C4-2B (cell line): Measurements from ENCODE around the gene NPHP4.

ENCODE experiments used
- H3K27ac ChIP-seq: fragments of 450-650 bp; 2 replicates; pipeline ENCODE4 v1.5.1; 2017
- ZFX ChIP-seq: fragments of 450-650 bp; IDR thresholded peaks from 2 replicates; pipeline ENCODE4 v1.6.1; 2017
- TF ChIP-seq, protein P1 (sequence below): fragments of 450-650 bp; conservative IDR thresholded peaks from 2 replicates; pipeline ENCODE4 v1.5.1; 2017; ENCODE audit warnings: mild to moderate bottlenecking

NPHP4 gene

GRCh38 chr1:5889901-5890300 is 102.3 kb downstream of the NPHP4 start:
- H3K27ac ChIP-seq, result no peak overlapping the region
- TF ChIP-seq ZFX, result no peak
- TF ChIP-seq, protein P1, sequence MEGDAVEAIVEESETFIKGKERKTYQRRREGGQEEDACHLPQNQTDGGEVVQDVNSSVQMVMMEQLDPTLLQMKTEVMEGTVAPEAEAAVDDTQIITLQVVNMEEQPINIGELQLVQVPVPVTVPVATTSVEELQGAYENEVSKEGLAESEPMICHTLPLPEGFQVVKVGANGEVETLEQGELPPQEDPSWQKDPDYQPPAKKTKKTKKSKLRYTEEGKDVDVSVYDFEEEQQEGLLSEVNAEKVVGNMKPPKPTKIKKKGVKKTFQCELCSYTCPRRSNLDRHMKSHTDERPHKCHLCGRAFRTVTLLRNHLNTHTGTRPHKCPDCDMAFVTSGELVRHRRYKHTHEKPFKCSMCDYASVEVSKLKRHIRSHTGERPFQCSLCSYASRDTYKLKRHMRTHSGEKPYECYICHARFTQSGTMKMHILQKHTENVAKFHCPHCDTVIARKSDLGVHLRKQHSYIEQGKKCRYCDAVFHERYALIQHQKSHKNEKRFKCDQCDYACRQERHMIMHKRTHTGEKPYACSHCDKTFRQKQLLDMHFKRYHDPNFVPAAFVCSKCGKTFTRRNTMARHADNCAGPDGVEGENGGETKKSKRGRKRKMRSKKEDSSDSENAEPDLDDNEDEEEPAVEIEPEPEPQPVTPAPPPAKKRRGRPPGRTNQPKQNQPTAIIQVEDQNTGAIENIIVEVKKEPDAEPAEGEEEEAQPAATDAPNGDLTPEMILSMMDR, result no peak

GRCh38 chr1:5889462-5889861 is 102.8 kb downstream of the NPHP4 start:
- TF ChIP-seq, protein P1, result no peak
- TF ChIP-seq ZFX, result no peak
- H3K27ac ChIP-seq, result no peak overlapping the region

DNA sequence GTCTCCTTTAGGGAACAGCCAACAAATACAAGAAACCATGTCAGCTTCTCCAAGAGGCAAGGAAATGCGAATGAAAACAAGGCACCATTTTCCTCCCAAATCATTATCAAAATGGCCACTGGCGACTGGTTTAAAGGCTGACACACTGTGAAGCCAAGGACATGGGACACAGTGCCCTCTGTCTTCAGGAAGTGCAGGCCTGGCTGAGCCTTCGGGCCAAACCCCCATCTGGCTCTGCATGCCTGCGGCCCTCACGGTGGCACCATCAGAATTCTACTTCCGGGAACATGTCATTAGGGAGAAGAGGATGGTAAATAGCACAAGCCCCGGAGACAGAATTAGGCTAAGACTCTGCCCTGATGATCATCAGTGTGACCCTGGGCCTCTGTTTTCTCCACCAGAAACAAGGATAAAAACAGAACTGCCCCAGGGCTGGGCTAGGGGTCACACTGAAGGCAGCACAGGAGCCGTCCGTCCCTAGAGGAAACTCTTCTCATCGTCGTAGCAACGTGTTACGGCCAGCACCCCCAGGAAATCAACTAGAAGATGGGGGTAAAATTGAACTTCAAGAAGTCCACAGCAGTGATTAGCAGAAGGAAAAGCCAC is 103.5 kb downstream of the NPHP4 start:
- TF ChIP-seq, protein P1, result no peak
- no peak for TF ChIP-seq ZFX
- no peak overlapping the region for H3K27ac ChIP-seq

DNA sequence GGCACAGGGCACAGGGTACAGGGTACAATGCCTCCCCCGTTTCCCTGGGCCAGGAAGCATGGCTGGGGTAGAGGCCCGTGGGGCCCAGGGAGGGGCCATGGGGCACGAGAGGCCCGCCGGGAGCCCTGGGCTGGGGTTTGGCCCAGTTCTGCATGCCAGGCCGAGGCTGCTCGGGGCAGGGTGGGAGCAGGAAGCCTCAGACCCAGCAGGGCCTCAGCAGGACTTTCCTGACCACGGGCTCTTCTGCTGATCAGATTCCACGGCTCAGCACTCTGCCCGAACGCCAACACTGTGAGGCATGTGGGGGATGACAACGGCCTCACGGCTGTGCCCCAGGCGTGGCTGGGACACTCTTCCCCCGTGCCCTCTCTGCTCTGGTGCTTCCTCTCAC is 104.3 kb downstream of the NPHP4 start:
- TF ChIP-seq, protein P1, result no peak
- no peak for TF ChIP-seq ZFX
- H3K27ac ChIP-seq, result no peak overlapping the region

GRCh38 chr1:5887349-5887970 is 104.8 kb downstream of the NPHP4 start:
- H3K27ac ChIP-seq, result no peak overlapping the region
- TF ChIP-seq, protein P1, result no peak
- no peak for TF ChIP-seq ZFX

- no peak overlapping the region for H3K27ac ChIP-seq
- TF ChIP-seq, protein P1, result no peak
- TF ChIP-seq ZFX, result no peak
Observed at GRCh38 chr1:5886541-5887348, 105.5 kb downstream of the NPHP4 start.

DNA sequence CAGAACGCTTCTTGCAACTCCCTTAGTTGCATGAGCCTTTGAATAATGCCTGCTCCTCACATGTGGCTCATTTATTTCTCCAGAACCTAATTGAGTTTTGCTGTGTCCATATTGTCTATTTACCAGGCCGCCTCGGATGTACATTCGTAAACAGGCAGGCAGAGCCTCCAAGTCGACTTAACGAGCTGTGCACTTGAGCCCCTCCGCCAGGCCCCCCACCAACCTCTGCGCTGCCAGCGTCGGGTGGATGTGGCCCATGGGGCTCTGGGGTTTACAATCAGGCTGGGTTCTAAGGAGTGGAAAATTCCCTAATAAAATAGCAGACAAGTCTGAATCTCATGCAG is 106.1 kb downstream of the NPHP4 start:
- no peak for TF ChIP-seq ZFX
- TF ChIP-seq, protein P1, result no peak
- H3K27ac ChIP-seq, result no peak overlapping the region
